Prostate gland (tissue), 2 donors: ENCODE results near the gene TMEM61. TPM values are rescaled to one million over a fixed set of nuclear protein-coding genes. Genes with fewer than 3 reads are reported as not detected.

Experiments used
- DNase-seq: peaks from one replicate; pipeline ENCODE4 v3.0.0-alpha.2; 2019; ENCODE audit warnings: low spot score
- H3K27ac ChIP-seq, 2 donors: fragments of 200-600 bp; sonication (generic); 2 replicates each; pipeline ENCODE4 v1.5.1; 2017 to 2019
- H3K27me3 ChIP-seq: fragments of 200-600 bp; sonication (generic); replicated peaks from 2 replicates; pipeline ENCODE4 v1.5.1; 2019; ENCODE audit not compliant: insufficient read depth
- H3K36me3 ChIP-seq, 2 donors: fragments of 200-600 bp; sonication (generic); 1 replicate in 1 of 2; 2 replicates in 1 of 2; pipeline versions ENCODE4 v1.5.1 to v1.8.1; 2017 to 2019
- H3K4me1 ChIP-seq: fragments of 200-600 bp; sonication (generic); replicated peaks from 2 replicates; pipeline ENCODE4 v1.5.1; 2019
- H3K4me3 ChIP-seq, 2 donors: fragments of 200-600 bp; sonication (generic); 2 replicates each; pipeline ENCODE4 v1.5.1; 2017 to 2019
- H3K9me3 ChIP-seq: fragments of 200-600 bp; sonication (generic); 2 replicates; pipeline ENCODE4 v1.5.1; 2017
- CTCF ChIP-seq, 4 experiments: fragments of 200-600 bp in 2 of 4; fragments of 450-650 bp in 2 of 4; sonication (generic) in 2 of 4; IDR thresholded peaks; 1 replicate in 3 of 4; 2 replicates in 1 of 4; pipeline ENCODE4 v1.5.1; 2016 to 2019; ENCODE audit warnings: antibody characterized with exemption in 4 of 4, mild to moderate bottlenecking in 2 of 4, moderate library complexity in 2 of 4
- POLR2A ChIP-seq: fragments of 450-650 bp; IDR thresholded peaks from one replicate; pipeline ENCODE4 v1.6.1; 2016; ENCODE audit warnings: antibody characterized with exemption, mild to moderate bottlenecking
- POLR2AphosphoS5 ChIP-seq: sonication (generic); formaldehyde crosslinking; IDR thresholded peaks from one replicate; pipeline ENCODE4 v1.6.1; 2017; ENCODE audit warnings: antibody characterized with exemption
- WGBS: methylation state at CpG from one replicate; pipeline ENCODE4 v1.1.5; 2018; 5-methylcytosine and 5-hydroxymethylcytosine counted together
- intact Hi-C: fragments of 100-400 bp; cut with DNase I; formaldehyde crosslinking; loops from one replicate; pipeline ENCODE4 v1.14.2; 2022
- total RNA-seq, 2 donors: library from RNA; depleted of rRNA; stranded (reverse); fragments of >200 nt; gene quantifications; one replicate each; pipeline ENCODE4 v1.1.0, GENCODE V29; 2016

TMEM61 gene
- total RNA-seq, 2 donors from 2014 or later = 2.4 to 5.4 TPM

- Histone ChIP-seq H3K36me3 (no peaks in the 10 kb centered on the region), H3K27ac (no peak overlapping the region), H3K4me3 (no peak overlapping the region), H3K4me1 (no peaks in the 10 kb centered on the region), H3K27me3 (no peaks in the 10 kb centered on the region), H3K9me3 (no peaks in the 10 kb centered on the region)
- DNase-seq = no peak
- no peak for TF ChIP-seq CTCF (IDR thresholded peaks at IDR 0.05)
- TF ChIP-seq POLR2A = no peak
- no peak for TF ChIP-seq POLR2AphosphoS5
- 94% methylated on average over 4 of the region's 4 CpGs for WGBS
- intact Hi-C loops = loop anchor here (2.0 kb wide), 1 partner anchor 45 kb away; no protein-coding TSS in a partner anchor
Measured at GRCh38 chr1:54951810-54952226, 28.6 kb upstream of the TMEM61 start.

- no peak for DNase-seq
- no peak overlapping the region for H3K4me3 ChIP-seq
- H3K9me3 ChIP-seq = no peaks in the 10 kb centered on the region
- no peaks in the 10 kb centered on the region for H3K27me3 ChIP-seq
- no peak for TF ChIP-seq CTCF (IDR thresholded peaks at IDR 0.05)
- TF ChIP-seq POLR2A = no peak
- TF ChIP-seq POLR2AphosphoS5 = no peak
- no peak overlapping the region for H3K27ac ChIP-seq
- no peaks in the 10 kb centered on the region for H3K4me1 ChIP-seq
- intact Hi-C loops = no loop called here
- 86% methylated on average over 4 of the region's 4 CpGs for WGBS
- no peaks in the 10 kb centered on the region for H3K36me3 ChIP-seq
Measured at GRCh38 chr1:54952950-54953718, 27.3 kb upstream of the TMEM61 start.

GRCh38 chr1:54953846-54954245, 26.6 kb upstream of the TMEM61 start:
- no peak for TF ChIP-seq POLR2A
- TF ChIP-seq CTCF (IDR thresholded peaks at IDR 0.05) = no peak
- TF ChIP-seq POLR2AphosphoS5 = no peak

GRCh38 chr1:54955359-54955758, 25.1 kb upstream of the TMEM61 start:
- H3K27ac ChIP-seq = no peak overlapping the region
- no peak overlapping the region for H3K4me3 ChIP-seq
- TF ChIP-seq POLR2AphosphoS5 (no peak), POLR2A (no peak), CTCF (IDR thresholded peaks at IDR 0.05) (no peak)
- no peaks in the 10 kb centered on the region for H3K4me1 ChIP-seq
- H3K9me3 ChIP-seq = no peaks in the 10 kb centered on the region
- intact Hi-C loops = no loop called here
- H3K27me3 ChIP-seq = no peaks in the 10 kb centered on the region
- 64% methylated on average over 1 of the region's 1 CpG for WGBS
- no peaks in the 10 kb centered on the region for H3K36me3 ChIP-seq
- no peak for DNase-seq

More at GRCh38 chr1:54953846-54954245, 26.6 kb upstream of the TMEM61 start:
- DNase-seq = no peak
- Histone ChIP-seq H3K27me3 (no peaks in the 10 kb centered on the region), H3K36me3 (no peaks in the 10 kb centered on the region), H3K27ac (no peak overlapping the region), H3K9me3 (no peaks in the 10 kb centered on the region), H3K4me3 (no peak overlapping the region), H3K4me1 (no peaks in the 10 kb centered on the region)
- 94% methylated on average over 3 of the region's 3 CpGs for WGBS
- intact Hi-C loops = no loop called here

GRCh38 chr1:54956726-54957125, 23.7 kb upstream of the TMEM61 start:
- no peaks in the 10 kb centered on the region for H3K4me1 ChIP-seq
- TF ChIP-seq POLR2AphosphoS5 (no peak), POLR2A (no peak), CTCF (IDR thresholded peaks at IDR 0.05) (no peak)
- intact Hi-C loops = no loop called here
- H3K27me3 ChIP-seq = no peaks in the 10 kb centered on the region
- H3K9me3 ChIP-seq = no peaks in the 10 kb centered on the region
- no peak overlapping the region for H3K27ac ChIP-seq
- no peak for DNase-seq
- H3K4me3 ChIP-seq = no peak overlapping the region
- H3K36me3 ChIP-seq = no peaks in the 10 kb centered on the region
- WGBS = 87% methylated on average over 4 of the region's 4 CpGs
